Neural cell (in vitro differentiated cells): ENCODE results near the gene MAD1L1. TPM values are rescaled to one million over a fixed set of nuclear protein-coding genes. Genes with fewer than 3 reads are reported as not detected.

Source experiments
- H2AFZ ChIP-seq: fragments of 200-600, 300-800 bp; sonication (generic), shearing (Covaris generic); 2 replicates; pipeline ENCODE4 v1.6.0; 2014; ENCODE audit warnings: low read depth, mild to moderate bottlenecking, antibody characterized with exemption, low read length, moderate library complexity
- H3F3A ChIP-seq: fragments of 200-600 bp; shearing (Covaris generic); 2 replicates; pipeline ENCODE4 v1.6.1; 2016; ENCODE audit warnings: mild to moderate bottlenecking, moderate library complexity, mixed read lengths, antibody characterized with exemption, low read length; ENCODE audit not compliant: insufficient read depth, poor library complexity, severe bottlenecking
- H3K27ac ChIP-seq: fragments of 200-600, 300-800 bp; sonication (generic), shearing (Covaris generic); 2 replicates; pipeline ENCODE4 v1.5.1; 2014; ENCODE audit warnings: mild to moderate bottlenecking, low read length, moderate library complexity
- H3K27me3 ChIP-seq: fragments of 300-800, 200-600 bp; sonication (generic), shearing (Covaris generic); 2 replicates; pipeline ENCODE4 v1.6.0; 2014; ENCODE audit warnings: mild to moderate bottlenecking, low read depth, low read length, moderate library complexity; ENCODE audit not compliant: insufficient read depth
- H3K36me3 ChIP-seq: fragments of 300-800, 200-600 bp; sonication (generic), shearing (Covaris generic); 2 replicates; pipeline ENCODE4 v1.5.1; 2014; ENCODE audit warnings: mild to moderate bottlenecking, antibody characterized with exemption, low read length, moderate library complexity; ENCODE audit not compliant: insufficient read depth
- H3K4me2 ChIP-seq: fragments of 300-800, 200-600 bp; sonication (generic), shearing (Covaris generic); 2 replicates; pipeline ENCODE4 v1.6.0; 2014; ENCODE audit warnings: mild to moderate bottlenecking, low read length
- H3K4me3 ChIP-seq: fragments of 300-800, 200-600 bp; sonication (generic), shearing (Covaris generic); 2 replicates; pipeline ENCODE4 v1.5.1; 2014; ENCODE audit warnings: mild to moderate bottlenecking, low read length, moderate library complexity
- H3K79me2 ChIP-seq: fragments of 200-600 bp; shearing (Covaris generic); replicated peaks from 2 replicates; pipeline ENCODE4 v1.6.0; 2014; ENCODE audit warnings: mild to moderate bottlenecking, low read length, moderate library complexity; ENCODE audit not compliant: insufficient read depth
- H3K9ac ChIP-seq: fragments of 300-800, 200-600 bp; sonication (generic), shearing (Covaris generic); 2 replicates; pipeline ENCODE4 v1.6.1; 2016; ENCODE audit warnings: mild to moderate bottlenecking, low read length, mixed read lengths
- H3K9me2 ChIP-seq: fragments of 200-600 bp; shearing (Covaris generic); 2 replicates; pipeline ENCODE4 v1.6.1; 2016; ENCODE audit warnings: mild to moderate bottlenecking, low read length, mixed read lengths; ENCODE audit not compliant: insufficient read depth
- H3K9me3 ChIP-seq: fragments of 200-600, 300-800 bp; sonication (generic), shearing (Covaris generic); 2 replicates; pipeline ENCODE4 v1.6.1; 2016; ENCODE audit warnings: mild to moderate bottlenecking, mixed run types, low read length, moderate library complexity, mixed read lengths
- H4K20me1 ChIP-seq: fragments of 200-600 bp; shearing (Covaris generic); 2 replicates; pipeline ENCODE4 v1.6.1; 2016; ENCODE audit warnings: mild to moderate bottlenecking, mixed run types; ENCODE audit not compliant: insufficient read depth
- EP300 ChIP-seq: fragments of 450-650 bp; conservative IDR thresholded peaks from 2 replicates; pipeline ENCODE4 v1.6.1; 2014; ENCODE audit warnings: antibody characterized with exemption, mild to moderate bottlenecking, moderate library complexity; ENCODE audit not compliant: poor library complexity, severe bottlenecking
- EZH2 ChIP-seq: fragments of 200-600, 300-800 bp; shearing (Covaris generic), sonication (generic); IDR thresholded peaks from 2 replicates; pipeline ENCODE4 v1.6.1; 2014; ENCODE audit warnings: antibody characterized with exemption, low read length, borderline replicate concordance, mild to moderate bottlenecking; ENCODE audit not compliant: insufficient read depth, poor library complexity, severe bottlenecking
- MXI1 ChIP-seq: fragments of 450-650 bp; conservative IDR thresholded peaks from 2 replicates; pipeline ENCODE4 v1.6.1; 2014; ENCODE audit warnings: antibody characterized with exemption, mild to moderate bottlenecking; ENCODE audit not compliant: poor library complexity, severe bottlenecking
- POLR2AphosphoS5 ChIP-seq: IDR thresholded peaks from 2 replicates; pipeline ENCODE4 v1.6.1; 2012
- RAD21 ChIP-seq: fragments of 450-650 bp; conservative IDR thresholded peaks from 2 replicates; pipeline ENCODE4 v1.6.1; 2014; ENCODE audit warnings: antibody characterized with exemption, mild to moderate bottlenecking, moderate library complexity
- REST ChIP-seq: IDR thresholded peaks from 2 replicates; pipeline ENCODE4 v1.6.1; 2012; ENCODE audit warnings: borderline replicate concordance
- SMC3 ChIP-seq: fragments of 450-650 bp; conservative IDR thresholded peaks from 2 replicates; pipeline ENCODE4 v1.6.1; 2014; ENCODE audit warnings: antibody characterized with exemption, mild to moderate bottlenecking, moderate library complexity; ENCODE audit not compliant: poor library complexity
- TAF1 ChIP-seq: IDR thresholded peaks from 2 replicates; pipeline ENCODE4 v1.6.1; 2012; ENCODE audit warnings: low read depth
- polyA plus RNA-seq: library from polyadenylated mRNA; depleted of rRNA; stranded (reverse); fragments of >200 nt; gene quantifications from 2 replicates; pipeline ENCODE4 v1.2.3, GENCODE V29; 2014
- TF ChIP-seq, protein P1 (sequence below): fragments of 450-650 bp; IDR thresholded peaks from 2 replicates; pipeline ENCODE4 v1.5.1; 2014; ENCODE audit warnings: antibody characterized with exemption, mild to moderate bottlenecking, moderate library complexity; ENCODE audit not compliant: poor library complexity, severe bottlenecking

The MAD1L1 gene
- polyA plus RNA-seq, 1 donor from 2014 or later, result 31.4 TPM

DNA sequence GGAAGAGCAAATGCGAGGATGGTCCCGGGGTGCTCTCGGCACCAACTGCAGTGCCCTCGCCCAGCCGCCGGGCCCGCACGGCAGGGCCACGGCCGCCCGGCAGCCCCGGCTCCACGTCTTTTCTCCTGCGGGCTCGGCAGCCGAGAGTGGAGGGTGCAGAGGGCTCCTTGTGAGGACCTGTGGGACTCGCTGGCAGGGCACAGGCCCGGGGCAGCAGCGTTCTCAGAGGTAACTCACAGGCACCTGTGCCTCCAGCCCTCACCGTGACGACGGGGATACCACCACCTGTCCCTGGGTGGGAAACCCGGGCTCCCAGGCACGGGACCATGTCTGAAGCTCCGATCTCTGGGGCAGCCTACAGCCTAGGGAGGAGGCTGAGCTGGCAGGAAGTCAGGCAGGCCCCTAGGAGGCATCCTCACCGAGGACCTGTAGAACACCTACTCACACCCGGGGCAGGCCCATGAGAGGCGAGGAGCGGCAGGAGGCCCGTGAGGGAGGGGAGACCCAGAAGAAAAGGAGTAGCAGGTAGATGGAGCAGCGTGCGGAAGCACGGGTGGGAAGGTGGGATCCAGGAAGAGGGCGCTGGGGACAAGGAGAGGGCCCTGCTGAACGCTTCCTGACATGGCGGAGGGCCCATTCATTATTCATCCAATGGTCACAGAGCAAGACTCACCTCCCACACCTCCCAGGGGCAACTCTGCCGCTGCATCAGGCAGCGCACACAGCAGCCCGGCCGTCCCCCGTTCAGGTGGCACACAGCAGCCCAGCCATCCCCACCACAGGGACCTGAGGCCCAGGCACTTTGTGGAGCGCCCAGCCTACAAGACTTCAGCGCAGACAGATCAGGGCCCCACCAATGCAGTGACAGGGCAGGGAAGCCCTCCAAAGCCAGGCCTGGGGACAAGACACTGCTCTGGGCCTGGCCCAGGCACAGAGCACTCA, 244.9 kb downstream of the MAD1L1 start:
- Histone ChIP-seq H3K27me3 (no peaks in the 10 kb centered on the region), H3K9me2 (no peaks in the 10 kb centered on the region), H3K4me3 (no peak overlapping the region), H4K20me1 (no peaks in the 10 kb centered on the region), H3K36me3 (no peaks in the 10 kb centered on the region), H2AFZ (no peak overlapping the region), H3K79me2 (no peaks in the 10 kb centered on the region), H3K27ac (no peak overlapping the region), H3K4me2 (no peak overlapping the region), H3F3A (no peaks in the 10 kb centered on the region), H3K9ac (no peak overlapping the region), H3K9me3 (no peaks in the 10 kb centered on the region)
- TF ChIP-seq, protein P1, sequence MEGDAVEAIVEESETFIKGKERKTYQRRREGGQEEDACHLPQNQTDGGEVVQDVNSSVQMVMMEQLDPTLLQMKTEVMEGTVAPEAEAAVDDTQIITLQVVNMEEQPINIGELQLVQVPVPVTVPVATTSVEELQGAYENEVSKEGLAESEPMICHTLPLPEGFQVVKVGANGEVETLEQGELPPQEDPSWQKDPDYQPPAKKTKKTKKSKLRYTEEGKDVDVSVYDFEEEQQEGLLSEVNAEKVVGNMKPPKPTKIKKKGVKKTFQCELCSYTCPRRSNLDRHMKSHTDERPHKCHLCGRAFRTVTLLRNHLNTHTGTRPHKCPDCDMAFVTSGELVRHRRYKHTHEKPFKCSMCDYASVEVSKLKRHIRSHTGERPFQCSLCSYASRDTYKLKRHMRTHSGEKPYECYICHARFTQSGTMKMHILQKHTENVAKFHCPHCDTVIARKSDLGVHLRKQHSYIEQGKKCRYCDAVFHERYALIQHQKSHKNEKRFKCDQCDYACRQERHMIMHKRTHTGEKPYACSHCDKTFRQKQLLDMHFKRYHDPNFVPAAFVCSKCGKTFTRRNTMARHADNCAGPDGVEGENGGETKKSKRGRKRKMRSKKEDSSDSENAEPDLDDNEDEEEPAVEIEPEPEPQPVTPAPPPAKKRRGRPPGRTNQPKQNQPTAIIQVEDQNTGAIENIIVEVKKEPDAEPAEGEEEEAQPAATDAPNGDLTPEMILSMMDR, result no peak
- TF ChIP-seq RAD21 (no peak), MXI1 (no peak), REST (no peak), EZH2 (no peak), SMC3 (no peak), POLR2AphosphoS5 (no peak), EP300 (no peak)

DNA sequence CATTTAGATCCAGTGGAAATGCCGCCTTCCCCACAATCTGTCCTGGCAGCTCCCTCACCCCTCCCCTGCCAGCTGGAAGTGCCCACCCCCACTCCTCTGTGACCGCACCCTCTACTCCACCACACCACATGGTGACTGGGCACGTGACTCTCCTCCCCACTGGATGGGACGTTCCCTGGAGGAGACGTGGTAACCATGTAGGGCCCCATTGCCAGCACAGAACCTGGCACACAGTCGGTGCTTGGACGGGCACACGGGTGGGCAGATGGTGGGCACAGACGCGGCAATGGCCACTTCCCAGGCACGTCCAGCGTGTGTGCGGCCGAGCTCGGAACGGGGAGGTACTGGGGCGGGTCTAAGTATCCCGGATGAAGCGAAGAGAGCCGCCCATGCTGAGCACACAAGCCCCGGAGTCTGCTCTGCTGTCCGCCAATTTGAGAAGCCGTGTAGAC, 245.6 kb downstream of the MAD1L1 start:
- no peaks in the 10 kb centered on the region for H3K9me3 ChIP-seq
- no peaks in the 10 kb centered on the region for H4K20me1 ChIP-seq
- TF ChIP-seq TAF1, result no peak
- TF ChIP-seq SMC3, result no peak
- TF ChIP-seq, protein P1, result no peak
- TF ChIP-seq RAD21, result no peak
- no peak for TF ChIP-seq EP300
- no peak overlapping the region for H3K9ac ChIP-seq
- no peaks in the 10 kb centered on the region for H3K36me3 ChIP-seq
- no peak overlapping the region for H3K4me2 ChIP-seq
- no peaks in the 10 kb centered on the region for H3K79me2 ChIP-seq
- no peak overlapping the region for H3K4me3 ChIP-seq
- no peaks in the 10 kb centered on the region for H3K27me3 ChIP-seq
- no peak overlapping the region for H3K27ac ChIP-seq
- no peaks in the 10 kb centered on the region for H3K9me2 ChIP-seq
- H3F3A ChIP-seq, result no peaks in the 10 kb centered on the region
- H2AFZ ChIP-seq, result no peak overlapping the region
